K562 (cell line): ENCODE results near the gene BRCC3. TPM values are rescaled to one million over a fixed set of nuclear protein-coding genes. Genes with fewer than 3 reads are reported as not detected.
A peak's percentile ranks its signal among the peaks of the same experiment; 100 is the strongest.

Experiments
- ATAC-seq: fragments of 200-7000 bp; cut with Tn5 transposase; 3 replicates; pipeline ENCODE4 v1.9.1; 2020; ENCODE audit warnings: moderate library complexity
- BruUV-seq: library from RNA; stranded (reverse); fragments of 400-500 nt; replicated peaks from 2 replicates; lab custom pipeline; 2021; lab: Mats Ljungman, UMichigan
- CTCF ChIA-PET: fragments of 300-600 bp; formaldehyde crosslinking; extraction: SDS; loops from one replicate; lab custom pipeline; 2021; ENCODE audit warnings: low intra/inter-chr PET ratio; lab: Yijun Ruan, JAX
- POLR2A ChIA-PET: fragments of 300-600, 350-650 bp; sonication (Branson Sonifier 250); formaldehyde crosslinking; extraction: SDS; loops from one replicate; lab custom pipeline; 2021; ENCODE audit warnings: antibody characterized with exemption, inconsistent platforms; lab: Yijun Ruan, JAX
- DNase-seq, 4 experiments: peaks; one replicate each; pipeline versions ENCODE4 v3.0.0 to v3.0.0-alpha.2; 2011 to 2018; ENCODE audit warnings: low spot score in 3 of 4, mixed read lengths in 3 of 4; ENCODE audit errors: extremely low read depth in 1 of 4
- FAIRE-seq: peaks from 2 replicates; lab custom pipeline; 2011; peaks lifted over from hg19 to GRCh38; lab: Jason Lieb, UNC
- H2AFZ ChIP-seq: 2 replicates; pipeline ENCODE4 v1.6.0; 2011; ENCODE audit warnings: low read depth, low read length, control low read depth, inconsistent platforms
- H3K27ac ChIP-seq: fragments of 200-600 bp; 3 replicates; pipeline ENCODE4 v1.8.0; 2011; ENCODE audit warnings: low read depth, mild to moderate bottlenecking, control low read depth, inconsistent platforms, low read length, moderate library complexity, mixed read lengths; ENCODE audit errors: extremely low read depth
- H3K27me3 ChIP-seq, 2 experiments: fragments of 300-600 bp in 1 of 2; 2 replicates in 1 of 2; 3 replicates in 1 of 2; pipeline versions ENCODE4 v1.6.0 to v1.8.0; 2011; ENCODE audit warnings: inconsistent platforms in 2 of 2, low read length in 2 of 2, mild to moderate bottlenecking in 1 of 2, mixed read lengths in 1 of 2, moderate library complexity in 1 of 2; ENCODE audit not compliant: control insufficient read depth in 2 of 2, insufficient read depth in 2 of 2
- H3K36me3 ChIP-seq: fragments of 300-600 bp; 3 replicates; pipeline ENCODE4 v1.8.0; 2011; ENCODE audit warnings: mild to moderate bottlenecking, low read length, inconsistent platforms; ENCODE audit not compliant: control insufficient read depth, insufficient read depth
- H3K4me1 ChIP-seq, 2 experiments: fragments of 200-600 bp in 1 of 2; replicated peaks in 1 of 2; 2 replicates in 1 of 2; 3 replicates in 1 of 2; pipeline versions ENCODE4 v1.5.1 to v1.8.0; 2011; ENCODE audit warnings: inconsistent platforms in 2 of 2, low read length in 2 of 2, mild to moderate bottlenecking in 1 of 2, mixed read lengths in 1 of 2, moderate library complexity in 1 of 2; ENCODE audit not compliant: control insufficient read depth in 2 of 2, insufficient read depth in 2 of 2
- H3K4me2 ChIP-seq: 2 replicates; pipeline ENCODE4 v1.6.1; 2011; ENCODE audit warnings: low read length, control low read depth, inconsistent platforms, mixed read lengths; ENCODE audit not compliant: insufficient read depth
- H3K4me3 ChIP-seq: fragments of 200-600 bp; sonication (generic), shearing (Covaris generic); 2 replicates; pipeline ENCODE4 v1.5.1; 2016; ENCODE audit warnings: control low read depth, inconsistent platforms
- H3K79me2 ChIP-seq: fragments of 200-600 bp; 3 replicates; pipeline ENCODE4 v1.8.0; 2011; ENCODE audit warnings: low read length, inconsistent platforms; ENCODE audit not compliant: control insufficient read depth, insufficient read depth
- H3K9ac ChIP-seq, 2 experiments: 2 replicates each; pipeline versions ENCODE4 v1.6.0 to v1.6.1; 2011; ENCODE audit warnings: low read depth in 2 of 2, low read length in 2 of 2, control low read depth in 1 of 2, inconsistent platforms in 1 of 2, mild to moderate bottlenecking in 1 of 2, mixed read lengths in 1 of 2; ENCODE audit not compliant: insufficient read depth in 1 of 2
- H3K9me1 ChIP-seq: one replicate; pipeline ENCODE4 v1.6.0; 2011; ENCODE audit warnings: inconsistent platforms, mild to moderate bottlenecking, low read length, moderate library complexity; ENCODE audit not compliant: control insufficient read depth, insufficient read depth
- H3K9me3 ChIP-seq: replicated peaks from 2 replicates; pipeline ENCODE4 v1.5.1; 2011; ENCODE audit warnings: low read depth, low read length, inconsistent platforms; ENCODE audit not compliant: control insufficient read depth, insufficient read depth
- H4K20me1 ChIP-seq: replicated peaks from 2 replicates; pipeline ENCODE4 v1.6.1; 2011; ENCODE audit warnings: low read length, inconsistent platforms, mixed read lengths; ENCODE audit not compliant: control insufficient read depth, insufficient read depth
- E4F1 ChIP-seq: fragments of 250-450 bp; sonication (Bioruptor Pico); IDR thresholded peaks from 2 replicates; pipeline ENCODE4 v1.5.0; 2021; ENCODE audit warnings: mild to moderate bottlenecking, borderline replicate concordance
- EHMT2 ChIP-seq: fragments of 450-650 bp; IDR thresholded peaks from 2 replicates; pipeline ENCODE4 v1.6.1; 2018; ENCODE audit warnings: antibody characterized with exemption
- RBM25 ChIP-seq: fragments of 200-400 bp; formaldehyde crosslinking; IDR thresholded peaks from 2 replicates; pipeline ENCODE4 v1.6.1; 2018; ENCODE audit warnings: low read length, low read depth, moderate library complexity; ENCODE audit not compliant: severe bottlenecking
- WGBS: fragments of 100-300 bp; shearing (Covaris generic); methylation state at CpG from one replicate; pipeline ENCODE4 v1.1.6; 2016; ENCODE audit warnings: low coverage, mixed read lengths; ENCODE audit not compliant: insufficient coverage; ENCODE audit errors: missing lambda C conversion rate; 5-methylcytosine and 5-hydroxymethylcytosine counted together
- in situ Hi-C: fragments of 300-500 bp; cut with MboI; formaldehyde crosslinking; loops from 4 replicates; pipeline ENCODE4 v1.15.0; 2018; ENCODE audit warnings: inconsistent platforms, mixed read lengths
- intact Hi-C: fragments of 100-400 bp; cut with micrococcal nuclease; formaldehyde crosslinking; loops from 2 replicates; pipeline ENCODE4 v1.14.2; 2022
- polyA plus RNA-seq, 8 experiments: library from polyadenylated mRNA; depleted of rRNA in 4 of 8; stranded (reverse) in 5 of 8; unstranded in 3 of 8; fragments of >200 nt; fragmentation: Nextera tagmentation in 2 of 8; fragmentation: Illumina TruSeq in 1 of 8; extraction: Ambion mirVana in 2 of 8; extraction: Trizol in 1 of 8; gene quantifications; 2 replicates each; pipeline versions ENCODE4 v1.2.1 to v1.2.3, GENCODE V29; 2011 to 2014; ENCODE audit warnings: inconsistent platforms in 1 of 8, missing spikeins in 1 of 8
- total RNA-seq, 7 experiments: library from RNA; depleted of rRNA in 6 of 7; stranded (reverse); fragments of >200 nt in 6 of 7; fragmentation: Illumina TruSeq in 2 of 7; extraction: Trizol in 2 of 7; gene quantifications; 2 replicates each; pipeline versions ENCODE4 v1.2.1 to v1.2.3, GENCODE V29; 2011 to 2021; ENCODE audit warnings: low replicate concordance in 1 of 7

BRCC3 gene
- total and polyA plus RNA-seq, 9 of the 15 experiments (the other 6 are each of a cell fraction or from before 2014, with no cell fraction given): 9.6 to 44.8 (median 26.7) TPM

- WGBS: 100% methylated on average over 1 of the region's 4 CpGs
- no peak overlapping the region for H3K27ac ChIP-seq
- H4K20me1 ChIP-seq: no peaks in the 10 kb centered on the region
- H3K4me3 ChIP-seq: no peak overlapping the region
- H3K79me2 ChIP-seq: no peaks in the 10 kb centered on the region
- no peak overlapping the region for H2AFZ ChIP-seq
- no peaks in the 10 kb centered on the region for H3K4me1 ChIP-seq
- no peak overlapping the region for H3K9ac ChIP-seq
- ATAC-seq: no peak
- intact Hi-C loops: no loop called here
- TF ChIP-seq E4F1 (CRISPR knock-in tag) (no peak), RBM25 (peak; percentile 83), EHMT2 (no peak)
- no peaks in the 10 kb centered on the region for H3K27me3 ChIP-seq
- no peaks in the 10 kb centered on the region; the same call in 1 of the 2 replicates for H3K9me3 ChIP-seq
- H3K36me3 ChIP-seq: peaks cover 11% of the 10 kb centered on the region; the same call in 2 of the 3 replicates
- no peaks in the 10 kb centered on the region for H3K9me1 ChIP-seq
- ChIA-PET POLR2A (interaction anchor here (0.9 kb wide), 1 partner anchor 15 kb away, joined by 3 read pairs; no protein-coding TSS in a partner anchor), CTCF (no interaction called here)
- in situ Hi-C loops: no loop called here
- no peak for FAIRE-seq
- no TSS peak for BruUV-seq
- no peak overlapping the region for H3K4me2 ChIP-seq
- no peak for DNase-seq
Measured at GRCh38 chrX:155113097-155113496, 41.8 kb downstream of the BRCC3 start.
